ENCODE results near the gene EVA1B. TPM values are rescaled to one million over a fixed set of nuclear protein-coding genes. Genes with fewer than 3 reads are reported as not detected.

Gene EVA1B
- total RNA-seq, 2 donors from 2014 or later, result 107 to 189 TPM

DNA sequence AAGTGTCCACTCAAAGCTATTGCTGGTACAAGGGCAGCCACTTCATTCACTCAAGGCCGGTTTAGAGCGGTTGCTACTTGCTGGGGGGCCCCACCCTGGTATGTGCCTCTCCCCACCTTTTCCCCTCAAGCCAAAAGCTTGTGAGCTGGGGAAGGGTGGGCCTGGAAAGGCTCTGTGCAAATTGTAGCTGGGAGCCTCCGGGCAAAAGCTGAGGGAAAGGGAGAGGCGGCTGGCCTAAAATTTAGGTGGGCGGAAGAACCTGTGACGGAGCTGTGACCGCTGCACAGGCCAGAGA, 17.6 kb downstream of the EVA1B start:
- Histone ChIP-seq H3K36me3 (peaks cover 28% of the 10 kb centered on the region), H3K4me3 (peak overlapping the region; percentile 94), H3K27ac (peak overlapping the region; percentile 45 to 62), H3K27me3 (replicated peaks; ENCODE audit: insufficient read depth) (no peaks in the 10 kb centered on the region), H3K9me3 (no peaks in the 10 kb centered on the region), H3K4me1 (ENCODE audit: control insufficient read depth in 1 of 2, low read depth in 2 of 2) (peaks cover 0 to 20% of the 10 kb centered on the region in 2 donors)
- DNase-seq (ENCODE audit: low spot score) (no peak), ATAC-seq (ENCODE audit: insufficient number of reproducible peaks, low FRiP score, low read depth) (no peak)
- TF ChIP-seq, protein P1, sequence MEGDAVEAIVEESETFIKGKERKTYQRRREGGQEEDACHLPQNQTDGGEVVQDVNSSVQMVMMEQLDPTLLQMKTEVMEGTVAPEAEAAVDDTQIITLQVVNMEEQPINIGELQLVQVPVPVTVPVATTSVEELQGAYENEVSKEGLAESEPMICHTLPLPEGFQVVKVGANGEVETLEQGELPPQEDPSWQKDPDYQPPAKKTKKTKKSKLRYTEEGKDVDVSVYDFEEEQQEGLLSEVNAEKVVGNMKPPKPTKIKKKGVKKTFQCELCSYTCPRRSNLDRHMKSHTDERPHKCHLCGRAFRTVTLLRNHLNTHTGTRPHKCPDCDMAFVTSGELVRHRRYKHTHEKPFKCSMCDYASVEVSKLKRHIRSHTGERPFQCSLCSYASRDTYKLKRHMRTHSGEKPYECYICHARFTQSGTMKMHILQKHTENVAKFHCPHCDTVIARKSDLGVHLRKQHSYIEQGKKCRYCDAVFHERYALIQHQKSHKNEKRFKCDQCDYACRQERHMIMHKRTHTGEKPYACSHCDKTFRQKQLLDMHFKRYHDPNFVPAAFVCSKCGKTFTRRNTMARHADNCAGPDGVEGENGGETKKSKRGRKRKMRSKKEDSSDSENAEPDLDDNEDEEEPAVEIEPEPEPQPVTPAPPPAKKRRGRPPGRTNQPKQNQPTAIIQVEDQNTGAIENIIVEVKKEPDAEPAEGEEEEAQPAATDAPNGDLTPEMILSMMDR (IDR thresholded peaks at IDR 0.05), result no peak

DNA sequence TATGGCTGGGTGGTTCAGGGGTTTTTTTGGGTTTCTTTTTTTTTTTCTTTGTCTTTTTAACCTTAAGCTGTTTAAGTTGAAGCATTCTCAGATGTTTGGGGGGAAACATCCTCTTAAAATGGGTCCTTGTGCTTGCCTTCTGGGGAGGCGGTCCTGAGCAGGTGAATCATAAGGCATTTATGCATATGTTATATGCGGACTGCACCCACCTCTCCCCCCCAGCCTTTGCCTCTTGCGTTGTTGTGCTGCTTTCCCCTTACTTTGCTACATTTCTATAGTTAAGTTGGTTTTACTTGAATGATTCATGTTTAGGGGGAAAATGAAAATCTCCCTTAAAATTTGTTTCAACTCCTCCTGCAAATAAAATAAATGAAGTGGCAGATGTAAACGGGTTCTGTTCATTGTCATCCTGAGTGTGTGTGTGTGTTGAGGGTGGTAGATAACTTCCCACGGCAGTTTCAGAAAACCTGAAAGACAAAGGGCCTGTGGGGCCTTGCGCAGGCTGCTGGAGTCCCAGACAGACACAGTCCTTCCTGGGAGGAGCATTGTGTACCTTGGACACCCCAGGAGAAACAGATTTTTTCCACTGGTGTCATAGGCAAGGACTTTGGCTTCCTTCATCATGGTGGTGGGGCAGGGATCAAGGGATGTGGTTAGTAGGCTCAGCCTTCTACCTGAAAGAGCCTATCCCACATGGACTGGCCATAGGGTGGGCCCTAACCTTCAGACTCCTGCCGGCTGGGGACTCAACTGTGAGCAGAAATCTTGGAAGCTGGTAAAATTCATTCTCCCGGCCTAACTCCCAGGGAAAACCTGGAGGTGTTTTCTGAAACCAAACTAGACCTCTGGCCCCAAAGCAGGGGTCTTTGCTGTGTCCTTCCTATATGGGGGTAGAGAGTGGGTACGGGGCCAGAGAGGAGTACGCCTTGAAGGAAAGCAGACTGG, 18.2 kb downstream of the EVA1B start:
- Histone ChIP-seq H3K27me3 (replicated peaks; ENCODE audit: insufficient read depth) (no peaks in the 10 kb centered on the region), H3K4me1 (ENCODE audit: control insufficient read depth in 1 of 2, low read depth in 2 of 2) (peaks cover 0 to 20% of the 10 kb centered on the region in 2 donors), H3K4me3 (no peak overlapping the region), H3K27ac (peak overlapping the region in 1 of 2 donors; percentile 6), H3K9me3 (no peaks in the 10 kb centered on the region), H3K36me3 (peaks cover 34% of the 10 kb centered on the region)
- ATAC-seq (ENCODE audit: insufficient number of reproducible peaks, low FRiP score, low read depth) (no peak), DNase-seq (ENCODE audit: low spot score) (no peak)
- TF ChIP-seq, protein P1 (IDR thresholded peaks at IDR 0.05), result no peak

DNA sequence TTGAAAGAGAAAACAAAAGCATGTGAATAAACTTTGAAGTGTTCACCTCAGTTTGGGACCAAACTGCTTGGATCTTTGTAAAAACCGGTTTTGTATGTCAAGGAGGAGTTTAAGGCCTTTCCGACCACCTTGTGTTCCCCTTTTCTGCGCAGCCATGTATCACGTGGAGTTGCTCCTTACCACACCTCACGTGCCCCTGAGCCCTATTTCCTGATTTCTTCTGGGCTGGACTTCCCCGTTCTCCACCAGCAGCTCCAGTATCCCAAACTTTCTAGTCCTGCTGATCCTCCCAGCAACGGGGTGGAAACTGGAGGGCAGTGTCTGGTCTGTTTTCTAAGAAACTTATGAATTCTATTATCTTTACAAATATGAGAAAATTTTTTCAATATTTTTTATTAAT, 18.9 kb downstream of the EVA1B start:
- no peak overlapping the region for H3K27ac ChIP-seq
- no peak overlapping the region for H3K4me3 ChIP-seq
- H3K4me1 ChIP-seq (ENCODE audit: control insufficient read depth in 1 of 2, low read depth in 2 of 2), result peaks cover 0 to 20% of the 10 kb centered on the region in 2 donors
- no peaks in the 10 kb centered on the region for H3K9me3 ChIP-seq
- DNase-seq (ENCODE audit: low spot score) (no peak), ATAC-seq (ENCODE audit: insufficient number of reproducible peaks, low FRiP score, low read depth) (no peak)
- H3K27me3 ChIP-seq (replicated peaks; ENCODE audit: insufficient read depth), result no peaks in the 10 kb centered on the region
- H3K36me3 ChIP-seq, result peaks cover 34% of the 10 kb centered on the region
- TF ChIP-seq, protein P1 (IDR thresholded peaks at IDR 0.05), result no peak

DNA sequence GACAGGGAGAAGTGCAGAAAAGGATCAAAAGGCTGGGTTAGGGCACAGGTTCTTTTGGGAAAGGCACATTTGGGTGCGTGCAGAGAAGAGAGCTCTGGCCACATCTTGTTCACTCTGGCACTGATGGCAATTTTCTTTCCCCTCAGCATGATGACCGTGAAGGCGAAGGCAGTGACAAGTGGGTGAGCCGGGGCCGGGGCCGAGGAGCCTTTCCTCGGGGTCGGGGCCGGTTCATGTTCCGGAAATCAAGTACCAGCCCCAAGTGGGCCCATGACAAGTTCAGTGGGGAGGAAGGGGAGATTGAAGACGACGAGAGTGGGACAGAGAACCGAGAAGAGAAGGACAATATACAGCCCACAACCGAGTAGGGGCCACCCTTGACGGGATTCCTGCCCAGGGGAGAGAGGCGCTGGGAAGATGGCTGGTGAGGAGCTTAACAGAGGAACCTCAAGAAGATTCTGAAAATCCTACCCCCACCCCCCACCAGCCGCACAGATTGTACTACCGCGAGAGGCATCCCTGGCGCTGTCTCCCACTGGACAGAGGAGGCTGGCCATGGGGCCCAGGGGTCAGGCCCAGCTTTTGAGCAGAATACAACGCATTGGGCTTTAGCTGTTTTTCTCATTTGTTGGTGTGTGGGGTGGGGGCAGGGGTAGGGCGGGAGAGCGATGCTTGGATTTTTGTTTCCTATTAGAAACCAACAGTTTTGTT, 19.6 kb downstream of the EVA1B start:
- TF ChIP-seq, protein P1 (IDR thresholded peaks at IDR 0.05), result no peak

DNA sequence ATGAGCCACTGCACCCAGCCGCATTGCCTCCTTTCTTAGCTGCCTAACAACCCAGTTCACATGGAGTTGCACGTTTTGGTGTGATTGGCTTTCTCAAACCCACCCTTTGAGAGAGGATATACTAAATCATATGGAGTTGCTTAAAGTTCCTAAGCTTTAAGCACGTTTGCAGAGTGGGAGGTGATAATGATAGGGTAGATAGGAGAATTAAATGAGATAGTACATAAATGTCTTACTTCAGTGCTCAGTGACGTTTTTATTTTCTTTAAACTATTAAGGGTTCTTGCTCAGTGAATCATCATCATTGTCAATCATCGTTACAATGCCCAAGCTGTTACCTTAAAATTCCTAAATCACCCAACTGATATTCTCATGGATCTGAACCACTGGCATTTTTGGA, 20.2 kb downstream of the EVA1B start:
- no peaks in the 10 kb centered on the region for H3K9me3 ChIP-seq
- peaks cover 0 to 20% of the 10 kb centered on the region in 2 donors for H3K4me1 ChIP-seq (ENCODE audit: control insufficient read depth in 1 of 2, low read depth in 2 of 2)
- no peak overlapping the region for H3K4me3 ChIP-seq
- ATAC-seq (ENCODE audit: insufficient number of reproducible peaks, low FRiP score, low read depth), result no peak
- DNase-seq (ENCODE audit: low spot score), result no peak
- H3K27ac ChIP-seq, result no peak overlapping the region
- peaks cover 34% of the 10 kb centered on the region for H3K36me3 ChIP-seq
- H3K27me3 ChIP-seq (replicated peaks; ENCODE audit: insufficient read depth), result no peaks in the 10 kb centered on the region
- TF ChIP-seq, protein P1 (IDR thresholded peaks at IDR 0.05), result no peak

More for the DNA sequence above, 19.6 kb downstream of the EVA1B start:
- DNase-seq (ENCODE audit: low spot score) (no peak), ATAC-seq (ENCODE audit: insufficient number of reproducible peaks, low FRiP score, low read depth) (no peak)
- no peaks in the 10 kb centered on the region for H3K9me3 ChIP-seq
- H3K36me3 ChIP-seq, result peaks cover 34% of the 10 kb centered on the region
- no peaks in the 10 kb centered on the region for H3K27me3 ChIP-seq (replicated peaks; ENCODE audit: insufficient read depth)
- no peak overlapping the region for H3K27ac ChIP-seq
- peaks cover 0 to 20% of the 10 kb centered on the region in 2 donors for H3K4me1 ChIP-seq (ENCODE audit: control insufficient read depth in 1 of 2, low read depth in 2 of 2)
- H3K4me3 ChIP-seq, result no peak overlapping the region
